WTC11 (cell line): Measurements from ENCODE around the gene GNPTG. TPM values are rescaled to one million over a fixed set of nuclear protein-coding genes. Genes with fewer than 3 reads are reported as not detected.
A peak's percentile ranks its signal among the peaks of the same experiment; 100 is the strongest.

Source experiments
- ATAC-seq: fragments of 200-7000 bp; cut with Tn5 transposase; 2 replicates; pipeline ENCODE4 v1.10.0; 2021; ENCODE audit warnings: mild to moderate bottlenecking, moderate library complexity
- CTCF ChIA-PET: fragments of 300-600 bp; sonication (Branson Sonifier 250); formaldehyde crosslinking; loops from one replicate; lab custom pipeline; 2021; ENCODE audit warnings: antibody characterized with exemption; lab: Charles Lee
- POLR2A ChIA-PET: fragments of 350-600 bp; sonication (Branson Sonifier 250); formaldehyde crosslinking; loops from one replicate; lab custom pipeline; 2021; ENCODE audit warnings: antibody characterized with exemption; lab: Charles Lee
- DNase-seq: peaks from one replicate; pipeline ENCODE4 v3.0.0; 2021; ENCODE audit warnings: low spot score
- H3K27ac Mint-ChIP-seq: 2 replicates; pipeline ENCODE4 v1.8.0; 2021; ENCODE audit warnings: mixed read lengths
- H3K27me3 Mint-ChIP-seq: 2 replicates; pipeline ENCODE4 v1.8.0; 2021; ENCODE audit warnings: low read depth, mild to moderate bottlenecking, moderate library complexity, mixed read lengths
- H3K36me3 Mint-ChIP-seq: 2 replicates; pipeline ENCODE4 v1.8.0; 2021; ENCODE audit warnings: mixed read lengths
- H3K4me1 Mint-ChIP-seq: 2 replicates; pipeline ENCODE4 v1.8.0; 2022; ENCODE audit warnings: mixed read lengths
- H3K4me3 Mint-ChIP-seq: 2 replicates; pipeline ENCODE4 v1.8.0; 2021; ENCODE audit warnings: mild to moderate bottlenecking, moderate library complexity, mixed read lengths
- H3K9me3 Mint-ChIP-seq: 2 replicates; pipeline ENCODE4 v1.8.0; 2021; ENCODE audit warnings: mixed read lengths
- AFF4 ChIP-seq: sonication (generic); formaldehyde crosslinking; IDR thresholded peaks from 2 replicates; pipeline ENCODE4 v1.8.1; 2023; ENCODE audit warnings: mild to moderate bottlenecking, missing genetic modification reagents, borderline replicate concordance
- CBFB ChIP-seq: sonication (generic); formaldehyde crosslinking; IDR thresholded peaks from 2 replicates; pipeline ENCODE4 v1.8.1; 2022; ENCODE audit warnings: mild to moderate bottlenecking, low read depth, missing genetic modification reagents
- E2F4 ChIP-seq: sonication (generic); formaldehyde crosslinking; IDR thresholded peaks from 2 replicates; pipeline ENCODE4 v1.8.1; 2022; ENCODE audit warnings: low read depth, mild to moderate bottlenecking, moderate library complexity, missing genetic modification reagents, borderline replicate concordance
- ERG ChIP-seq: fragments of 250-450 bp; sonication (Bioruptor Pico); IDR thresholded peaks from 2 replicates; pipeline ENCODE4 v1.8.0; 2021; ENCODE audit warnings: mild to moderate bottlenecking
- MXD4 ChIP-seq: fragments of 250-450 bp; sonication (Bioruptor Pico); IDR thresholded peaks from 2 replicates; pipeline ENCODE4 v1.8.0; 2021; ENCODE audit warnings: mild to moderate bottlenecking, moderate library complexity, borderline replicate concordance
- NR1H2 ChIP-seq: sonication (generic); formaldehyde crosslinking; IDR thresholded peaks from 2 replicates; pipeline ENCODE4 v1.9.0; 2021; ENCODE audit warnings: mild to moderate bottlenecking, moderate library complexity, missing genetic modification reagents
- NR2C2 ChIP-seq: sonication (generic); formaldehyde crosslinking; IDR thresholded peaks from 2 replicates; pipeline ENCODE4 v1.8.0; 2022; ENCODE audit warnings: mild to moderate bottlenecking, missing genetic modification reagents
- SMAD3 ChIP-seq: sonication (generic); formaldehyde crosslinking; IDR thresholded peaks from 2 replicates; pipeline ENCODE4 v1.8.0; 2022; ENCODE audit warnings: missing genetic modification reagents, mild to moderate bottlenecking, borderline replicate concordance
- TEAD4 ChIP-seq: sonication (generic); formaldehyde crosslinking; IDR thresholded peaks from 2 replicates; pipeline ENCODE4 v1.8.0; 2022; ENCODE audit warnings: mild to moderate bottlenecking, missing genetic modification reagents
- ZNF121 ChIP-seq: sonication (generic); formaldehyde crosslinking; IDR thresholded peaks from 2 replicates; pipeline ENCODE4 v1.8.0; 2023; ENCODE audit warnings: missing genetic modification reagents
- ZNF219 ChIP-seq: sonication (generic); formaldehyde crosslinking; IDR thresholded peaks from 2 replicates; pipeline ENCODE4 v1.8.0; 2023; ENCODE audit warnings: missing genetic modification reagents, mild to moderate bottlenecking, borderline replicate concordance
- ZNF671 ChIP-seq: fragments of 250-450 bp; sonication (Bioruptor Pico); IDR thresholded peaks from 2 replicates; pipeline ENCODE4 v1.8.0; 2021; ENCODE audit warnings: mild to moderate bottlenecking
- total RNA-seq: library from RNA; stranded (reverse); gene quantifications from 3 replicates; pipeline ENCODE4 v1.2.3, GENCODE V29; 2021
- TF ChIP-seq, protein P1 (sequence below): sonication (generic); formaldehyde crosslinking; IDR thresholded peaks from 2 replicates; pipeline ENCODE4 v1.8.0; 2022; ENCODE audit warnings: mild to moderate bottlenecking, missing genetic modification reagents
- TF ChIP-seq, protein P2 (sequence below): sonication (generic); formaldehyde crosslinking; IDR thresholded peaks from 2 replicates; pipeline ENCODE4 v1.8.1; 2022; ENCODE audit warnings: mild to moderate bottlenecking, moderate library complexity, missing genetic modification reagents
- TF ChIP-seq, protein P3 (sequence below): fragments of 200-600 bp; IDR thresholded peaks from 2 replicates; pipeline ENCODE4 v1.8.0; 2022; ENCODE audit warnings: antibody characterized with exemption
- TF ChIP-seq, protein P4 (sequence below): fragments of 250-450 bp; sonication (Bioruptor Pico); IDR thresholded peaks from 2 replicates; pipeline ENCODE4 v1.9.0; 2021; ENCODE audit warnings: moderate library complexity, mild to moderate bottlenecking, inconsistent platforms, borderline replicate concordance

GNPTG gene
- total RNA-seq, 1 experiment from 2014 or later = 35.9 TPM

GRCh38 chr16:1325673-1326371 lies 25.9 kb upstream of the GNPTG start (continued):
- no peak; the same call in 1 of the 2 replicates for TF ChIP-seq ERG (CRISPR knock-in tag)
- 0 out of 2 replicates have a peak, but pooled peaks have one; percentile 17 for TF ChIP-seq ZNF671 (CRISPR knock-in tag)

GRCh38 chr16:1326391-1326790 lies 25.3 kb upstream of the GNPTG start:
- POLR2A ChIA-PET = interaction anchor here (1.9 kb wide), 1 partner anchor 17 kb away, joined by 5 read pairs; the partner anchor contains the start of gene UBE2I
- Mint-ChIP-seq H3K4me1 (peaks cover 8% of the 10 kb centered on the region), H3K27me3 (no peaks in the 10 kb centered on the region), H3K36me3 (peaks cover 12% of the 10 kb centered on the region), H3K4me3 (no peak overlapping the region), H3K9me3 (no peaks in the 10 kb centered on the region), H3K27ac (peak overlapping the region; percentile 47)
- DNase-seq (no peak), ATAC-seq (no peak)
- TF ChIP-seq CBFB (no peak), MXD4 (CRISPR knock-in tag) (no peak), AFF4 (CRISPR knock-in tag) (no peak), NR1H2 (CRISPR knock-in tag) (no peak), E2F4 (CRISPR knock-in tag) (no peak), ZNF121 (CRISPR knock-in tag) (no peak), TEAD4 (CRISPR knock-in tag) (no peak), NR2C2 (no peak), SMAD3 (CRISPR knock-in tag) (no peak), ZNF219 (no peak)
- TF ChIP-seq, protein P1, sequence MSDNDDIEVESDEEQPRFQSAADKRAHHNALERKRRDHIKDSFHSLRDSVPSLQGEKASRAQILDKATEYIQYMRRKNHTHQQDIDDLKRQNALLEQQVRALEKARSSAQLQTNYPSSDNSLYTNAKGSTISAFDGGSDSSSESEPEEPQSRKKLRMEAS (CRISPR knock-in tag) = no peak
- TF ChIP-seq, protein P2, sequence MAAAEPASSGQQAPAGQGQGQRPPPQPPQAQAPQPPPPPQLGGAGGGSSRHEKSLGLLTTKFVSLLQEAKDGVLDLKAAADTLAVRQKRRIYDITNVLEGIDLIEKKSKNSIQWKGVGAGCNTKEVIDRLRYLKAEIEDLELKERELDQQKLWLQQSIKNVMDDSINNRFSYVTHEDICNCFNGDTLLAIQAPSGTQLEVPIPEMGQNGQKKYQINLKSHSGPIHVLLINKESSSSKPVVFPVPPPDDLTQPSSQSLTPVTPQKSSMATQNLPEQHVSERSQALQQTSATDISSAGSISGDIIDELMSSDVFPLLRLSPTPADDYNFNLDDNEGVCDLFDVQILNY (CRISPR knock-in tag) = no peak
- TF ChIP-seq, protein P3, sequence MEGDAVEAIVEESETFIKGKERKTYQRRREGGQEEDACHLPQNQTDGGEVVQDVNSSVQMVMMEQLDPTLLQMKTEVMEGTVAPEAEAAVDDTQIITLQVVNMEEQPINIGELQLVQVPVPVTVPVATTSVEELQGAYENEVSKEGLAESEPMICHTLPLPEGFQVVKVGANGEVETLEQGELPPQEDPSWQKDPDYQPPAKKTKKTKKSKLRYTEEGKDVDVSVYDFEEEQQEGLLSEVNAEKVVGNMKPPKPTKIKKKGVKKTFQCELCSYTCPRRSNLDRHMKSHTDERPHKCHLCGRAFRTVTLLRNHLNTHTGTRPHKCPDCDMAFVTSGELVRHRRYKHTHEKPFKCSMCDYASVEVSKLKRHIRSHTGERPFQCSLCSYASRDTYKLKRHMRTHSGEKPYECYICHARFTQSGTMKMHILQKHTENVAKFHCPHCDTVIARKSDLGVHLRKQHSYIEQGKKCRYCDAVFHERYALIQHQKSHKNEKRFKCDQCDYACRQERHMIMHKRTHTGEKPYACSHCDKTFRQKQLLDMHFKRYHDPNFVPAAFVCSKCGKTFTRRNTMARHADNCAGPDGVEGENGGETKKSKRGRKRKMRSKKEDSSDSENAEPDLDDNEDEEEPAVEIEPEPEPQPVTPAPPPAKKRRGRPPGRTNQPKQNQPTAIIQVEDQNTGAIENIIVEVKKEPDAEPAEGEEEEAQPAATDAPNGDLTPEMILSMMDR = no peak
- TF ChIP-seq, protein P4, sequence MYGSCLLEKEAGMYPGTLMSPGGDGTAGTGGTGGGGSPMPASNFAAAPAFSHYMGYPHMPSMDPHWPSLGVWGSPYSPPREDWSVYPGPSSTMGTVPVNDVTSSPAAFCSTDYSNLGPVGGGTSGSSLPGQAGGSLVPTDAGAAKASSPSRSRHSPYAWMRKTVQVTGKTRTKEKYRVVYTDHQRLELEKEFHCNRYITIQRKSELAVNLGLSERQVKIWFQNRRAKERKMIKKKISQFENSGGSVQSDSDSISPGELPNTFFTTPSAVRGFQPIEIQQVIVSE (CRISPR knock-in tag) = no peak
- CTCF ChIA-PET = interaction anchor here (0.6 to 3.3 kb wide), 12 partner anchors 9 to 150 kb away, joined by 3 to 15 read pairs (median 3); no protein-coding TSS in a partner anchor
